NCI-H774 (cell line): ENCODE measurements around the gene MRNIP.
A peak's percentile ranks its signal among the peaks of the same experiment; 100 is the strongest.

Experiments used
- DNase-seq: peaks from one replicate; lab custom pipeline; 2025; lab: John Stamatoyannopoulos, UW

Gene MRNIP

DNA sequence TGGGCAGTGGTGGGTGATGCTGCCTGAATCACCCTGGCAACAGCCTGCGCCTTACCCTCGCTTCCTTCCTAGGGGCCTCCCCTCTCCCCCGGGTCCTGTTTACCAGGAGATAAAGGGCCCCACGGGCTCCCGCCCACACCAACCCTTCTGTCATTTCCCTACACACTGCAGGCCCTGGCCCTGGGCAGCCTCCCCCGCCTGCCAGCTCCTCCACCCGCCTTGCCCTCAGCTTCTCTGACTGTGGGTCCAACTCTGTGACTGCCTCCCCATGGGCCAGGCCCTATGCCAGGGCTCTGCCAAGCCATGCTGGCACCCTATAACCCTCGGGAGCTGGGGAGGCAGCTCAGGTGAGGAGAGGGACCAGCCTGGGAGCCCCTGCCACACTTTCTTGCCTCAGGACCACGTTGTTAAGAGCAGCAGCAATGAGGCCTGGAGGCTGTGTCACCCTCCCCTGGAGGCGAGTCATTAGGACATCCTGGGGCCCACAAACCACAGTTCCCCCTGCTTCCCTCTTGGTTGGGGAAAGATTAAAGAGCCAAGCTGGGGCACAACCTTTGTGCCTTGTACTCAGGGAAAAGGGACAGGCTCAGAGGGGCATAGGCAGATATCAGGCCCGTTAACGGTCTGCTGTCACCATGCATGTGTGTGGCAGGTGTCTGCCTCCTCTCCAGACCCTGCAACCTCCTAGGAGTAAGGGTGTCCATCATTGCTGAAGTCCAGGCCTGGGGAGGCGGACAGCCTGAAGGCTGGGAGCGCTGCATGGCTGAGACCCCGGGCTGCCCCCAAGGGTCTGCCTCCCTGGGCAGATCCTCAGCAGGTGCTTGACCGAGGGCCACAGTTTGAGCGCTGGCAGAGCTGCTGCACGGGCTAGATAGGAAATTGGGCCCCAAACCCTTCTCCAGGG lies 54.7 kb downstream of the MRNIP start:
- no peak for DNase-seq

DNA sequence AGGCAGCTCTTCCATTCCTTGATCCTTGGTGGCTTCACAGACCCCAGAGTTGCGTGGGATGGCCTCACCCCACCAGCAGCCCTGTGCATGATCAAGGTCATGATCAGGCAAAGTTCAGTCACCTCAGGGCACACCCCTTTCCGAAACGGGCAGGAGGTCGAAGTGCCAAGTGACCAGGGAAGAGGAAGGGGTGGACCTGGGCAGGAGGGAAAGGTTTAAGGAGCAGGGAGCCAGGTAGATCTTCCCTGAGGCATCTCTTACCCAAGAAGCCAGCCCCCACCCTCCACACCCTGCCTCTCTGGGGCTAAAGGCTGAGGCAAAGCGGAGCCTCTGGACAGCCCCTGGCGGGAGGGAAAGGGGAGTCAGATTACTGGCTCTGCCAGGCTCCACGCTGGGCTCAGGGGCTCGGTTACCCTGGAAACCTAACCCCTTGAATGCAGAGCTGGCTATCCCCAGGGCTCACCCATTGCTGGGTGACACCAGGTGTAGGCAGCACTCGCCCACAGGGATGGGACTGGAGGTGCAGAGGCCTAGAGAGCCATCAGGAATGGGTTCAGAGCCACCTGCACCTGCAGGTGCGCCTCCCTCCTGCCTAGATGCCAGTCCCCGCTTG lies 55.6 kb downstream of the MRNIP start:
- no peak for DNase-seq

DNA sequence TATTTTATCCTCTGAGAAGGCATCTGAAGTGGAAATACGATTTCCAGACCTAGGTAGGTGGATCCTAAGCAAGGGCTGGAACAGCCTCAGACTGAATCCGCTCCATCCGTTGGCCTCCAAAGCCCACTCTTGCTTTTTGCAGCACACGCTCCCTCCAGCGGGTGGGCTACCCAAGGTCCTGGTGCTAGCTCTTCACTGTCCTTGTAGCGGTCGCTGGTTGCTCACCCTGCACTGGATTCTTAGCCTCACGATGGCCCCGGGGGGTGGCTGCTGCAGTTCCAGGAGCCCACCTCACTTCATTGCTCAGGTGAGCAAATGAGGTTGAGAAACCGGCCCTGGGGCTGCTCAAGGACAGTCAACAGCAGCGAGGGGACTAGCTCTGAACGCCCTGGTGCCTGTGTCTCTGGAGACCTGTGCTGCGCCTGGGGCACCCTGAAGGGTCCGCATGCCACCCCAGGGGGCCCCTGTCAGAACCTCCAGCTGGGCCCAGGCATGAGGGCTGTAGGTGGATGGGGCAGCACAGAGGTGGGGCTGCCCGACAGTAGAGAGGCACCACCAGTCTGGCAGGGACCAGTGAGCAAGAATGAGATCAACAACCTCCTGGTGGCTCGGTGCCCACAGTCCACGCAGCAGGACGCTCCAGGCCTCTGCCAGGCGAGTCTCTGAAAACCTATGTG lies 56.3 kb downstream of the MRNIP start:
- DNase-seq: no peak

DNA sequence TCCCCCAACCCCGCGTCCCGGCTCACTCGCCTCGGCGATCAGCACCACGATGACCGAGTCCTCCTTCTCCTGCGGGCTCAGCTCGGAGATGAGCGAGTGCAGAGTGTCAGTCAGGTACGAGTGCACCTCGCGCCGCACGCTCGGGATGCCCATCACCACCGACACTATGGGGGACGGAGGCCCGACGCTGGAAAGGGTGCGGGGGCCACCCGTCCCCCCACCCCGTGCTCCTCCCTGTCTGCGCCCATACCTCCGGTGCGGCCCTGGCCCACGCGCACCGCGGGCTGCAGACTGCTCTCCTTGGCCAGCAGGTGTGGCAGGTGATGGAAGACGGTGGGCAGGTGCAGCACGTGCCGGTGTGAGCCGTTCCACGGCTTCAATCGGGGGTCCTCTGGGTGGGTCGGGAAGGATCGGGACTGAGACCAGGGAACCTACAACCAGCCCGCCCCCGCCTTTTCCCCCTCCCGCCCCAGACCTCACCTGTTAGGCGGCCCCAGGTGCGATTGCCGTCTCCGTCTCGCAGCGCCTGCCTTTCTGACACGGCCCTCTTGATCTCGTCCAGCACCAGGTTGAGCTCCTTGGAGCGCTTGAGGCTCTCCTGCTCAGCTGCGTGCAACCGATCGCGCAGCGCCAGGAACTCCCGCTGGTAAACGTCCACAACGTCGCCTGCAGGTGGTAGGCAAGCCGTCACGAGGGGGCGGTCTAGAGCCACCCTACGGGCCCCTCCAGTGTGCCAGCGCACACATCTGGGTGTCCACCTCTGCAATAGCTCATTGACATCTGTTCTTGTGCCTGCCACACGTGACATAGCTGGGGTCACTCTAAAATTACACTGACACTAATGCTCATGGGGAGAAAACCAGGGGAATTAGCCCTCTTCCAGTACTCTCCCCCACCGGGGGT lies 57.1 kb downstream of the MRNIP start:
- no peak for DNase-seq

DNA sequence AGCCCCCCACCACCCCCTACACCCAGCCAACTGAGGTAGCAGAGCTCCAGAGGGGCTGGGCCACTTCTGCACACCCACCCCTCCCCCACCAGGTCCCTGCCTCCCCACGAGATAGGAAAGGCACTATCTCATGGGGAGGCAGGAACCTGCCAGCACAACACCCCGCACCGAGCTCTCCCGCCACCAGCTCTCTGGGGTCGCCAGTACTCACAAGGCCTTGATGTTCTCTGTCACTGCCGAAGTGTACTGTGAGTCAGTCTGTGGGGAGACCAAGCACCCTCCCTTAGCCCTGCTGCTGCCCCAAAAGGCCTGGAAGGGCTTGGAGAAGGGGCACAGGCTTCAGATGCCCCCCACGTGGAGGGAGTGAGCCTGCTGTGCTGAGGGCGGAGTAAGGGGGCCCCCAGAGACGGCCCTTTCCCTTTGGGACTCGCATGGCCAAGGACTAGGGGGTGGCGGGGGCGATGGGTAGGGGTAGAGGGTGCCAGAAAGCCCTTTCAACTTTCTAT lies 57.9 kb downstream of the MRNIP start:
- DNase-seq: no peak

DNA sequence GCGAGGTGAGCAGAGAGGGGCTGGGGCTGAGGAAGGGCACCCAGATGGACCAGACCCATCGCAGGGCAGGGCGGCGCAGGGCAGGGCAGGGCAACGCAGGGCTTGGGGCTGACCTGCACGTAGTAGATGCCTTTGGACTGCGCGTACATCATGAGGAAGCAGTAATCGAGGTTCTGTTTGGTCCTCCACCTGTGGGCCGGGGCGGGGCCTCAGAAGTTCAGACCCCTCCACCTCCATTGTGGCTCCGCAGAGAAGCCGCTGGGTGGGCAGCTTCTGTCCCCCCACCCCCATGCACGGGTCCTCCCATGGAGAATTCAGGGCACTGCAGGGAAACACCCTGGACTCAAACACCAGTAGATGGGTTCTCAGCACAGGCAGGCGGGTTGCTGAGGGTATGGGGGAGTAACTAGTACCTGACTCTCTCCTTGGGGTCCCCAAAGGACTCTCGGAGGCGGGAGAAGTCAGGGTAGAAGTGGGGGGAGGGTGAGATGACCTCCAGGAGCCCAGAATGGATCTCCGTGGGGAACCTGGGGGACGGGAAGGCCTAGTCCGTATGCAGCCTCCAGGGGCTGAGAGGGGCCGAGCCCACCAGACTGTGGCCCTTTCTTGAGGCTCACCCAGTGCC lies 58.4 kb downstream of the MRNIP start:
- DNase-seq: no peak

DNA sequence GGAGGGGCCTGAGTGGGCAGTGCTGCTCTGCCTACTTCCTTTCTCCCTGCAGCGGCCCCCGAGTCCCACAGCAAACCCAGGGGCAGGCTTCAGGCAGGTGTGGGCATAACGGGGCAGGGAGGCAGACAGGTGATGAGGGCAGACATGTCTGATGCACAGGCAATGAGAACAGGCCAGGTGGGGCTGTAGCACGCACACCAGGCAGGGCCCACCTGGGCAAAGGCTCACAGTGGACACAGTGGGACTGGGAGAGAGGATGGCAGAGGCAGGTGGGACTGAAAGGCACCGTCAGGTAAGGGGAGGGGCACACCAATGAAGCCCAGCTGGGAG lies 59.0 kb downstream of the MRNIP start:
- no peak for DNase-seq

DNA sequence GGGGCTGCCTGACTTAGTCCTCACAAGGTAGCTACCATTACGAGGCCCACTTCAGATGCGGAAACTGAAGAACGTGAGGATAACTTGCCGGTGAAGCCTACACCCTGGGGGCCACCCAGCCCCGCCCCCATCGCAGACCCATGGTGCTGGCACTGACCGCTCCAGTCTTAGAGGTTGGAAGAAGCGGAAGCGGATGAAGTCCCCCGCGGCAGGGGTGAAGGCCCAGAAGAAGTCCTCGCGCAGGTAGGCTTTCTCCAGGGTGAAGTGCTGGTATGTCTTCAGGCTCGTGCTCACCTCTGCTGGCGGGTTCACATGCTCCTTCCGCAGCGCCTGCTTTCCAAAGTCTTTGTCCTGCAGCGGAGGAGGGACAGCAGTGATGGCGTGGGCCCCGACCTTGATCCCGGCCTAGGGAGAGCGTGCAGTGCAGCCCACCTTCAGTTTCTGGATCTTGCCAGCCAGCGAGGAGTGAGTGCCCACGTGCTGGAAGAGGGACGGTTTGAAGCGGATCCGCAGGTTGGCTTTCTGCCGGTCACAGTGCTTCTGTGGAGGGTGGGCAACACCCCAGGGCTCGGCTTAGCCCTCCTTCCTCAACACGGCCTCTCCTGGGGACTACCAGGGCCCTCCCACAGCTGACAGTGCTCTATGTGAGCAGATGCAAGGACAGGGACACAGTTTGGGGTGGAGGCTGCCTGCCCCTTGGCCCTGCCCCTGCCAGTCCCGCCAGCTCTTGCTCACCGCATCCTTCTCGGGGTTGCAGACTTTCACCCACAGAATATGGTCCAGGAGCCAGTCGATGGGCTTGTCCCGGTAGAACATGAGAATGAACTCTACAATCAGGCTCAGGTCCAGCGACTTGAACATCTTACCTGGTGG lies 59.6 kb downstream of the MRNIP start:
- no peak for DNase-seq

DNA sequence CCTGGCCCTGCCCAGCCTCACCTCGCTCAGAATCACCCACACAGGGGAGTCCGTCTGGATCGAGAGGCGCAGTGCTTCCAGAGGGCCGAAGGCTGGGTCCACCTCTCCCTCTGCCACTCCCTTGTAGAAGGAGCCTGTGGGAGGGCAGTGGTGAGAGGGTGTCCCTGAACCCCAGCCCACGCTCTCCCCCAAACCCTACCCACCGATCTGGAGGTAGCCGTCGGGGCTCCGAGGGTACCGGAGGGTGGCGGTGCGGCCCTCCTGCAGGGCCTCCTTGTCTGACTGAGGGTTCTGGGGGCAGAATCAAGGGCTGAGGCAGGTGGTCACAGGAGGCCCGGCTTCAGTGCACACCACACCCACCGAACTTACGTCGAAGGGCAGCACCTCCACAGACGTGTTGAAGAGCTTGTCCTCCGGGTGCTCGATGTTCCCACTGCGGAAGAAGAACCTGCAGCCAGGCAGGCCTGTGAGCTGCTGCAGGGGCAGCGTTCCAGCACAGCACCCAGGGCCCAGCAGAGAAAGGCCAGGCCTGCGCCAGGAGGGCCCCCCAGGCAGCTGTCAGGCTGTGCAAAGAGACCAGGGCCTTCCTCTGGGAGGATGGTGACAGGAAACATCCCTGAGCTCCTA lies 60.4 kb downstream of the MRNIP start:
- DNase-seq: no peak

DNA sequence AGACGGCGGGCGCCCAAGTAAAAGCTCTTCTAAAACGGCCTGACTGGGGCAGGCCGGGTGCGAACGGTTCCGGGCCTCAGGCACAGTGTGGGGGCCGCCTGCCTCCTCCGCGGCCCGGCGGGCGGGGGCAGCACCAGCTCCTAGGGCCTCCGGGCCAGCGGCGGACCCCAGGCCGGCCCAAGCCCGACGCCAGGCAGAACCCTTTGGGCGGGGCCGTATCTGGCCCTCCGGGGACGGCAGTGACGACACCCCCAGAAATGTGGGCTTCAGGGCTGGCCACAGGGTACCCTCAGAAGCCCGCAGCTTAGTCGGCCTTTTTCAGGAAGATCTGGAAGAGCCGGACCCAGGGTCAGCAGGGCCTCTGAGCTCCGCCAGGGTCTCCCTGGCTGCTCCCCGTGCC lies 60.9 kb downstream of the MRNIP start:
- DNase-seq: no peak

DNA sequence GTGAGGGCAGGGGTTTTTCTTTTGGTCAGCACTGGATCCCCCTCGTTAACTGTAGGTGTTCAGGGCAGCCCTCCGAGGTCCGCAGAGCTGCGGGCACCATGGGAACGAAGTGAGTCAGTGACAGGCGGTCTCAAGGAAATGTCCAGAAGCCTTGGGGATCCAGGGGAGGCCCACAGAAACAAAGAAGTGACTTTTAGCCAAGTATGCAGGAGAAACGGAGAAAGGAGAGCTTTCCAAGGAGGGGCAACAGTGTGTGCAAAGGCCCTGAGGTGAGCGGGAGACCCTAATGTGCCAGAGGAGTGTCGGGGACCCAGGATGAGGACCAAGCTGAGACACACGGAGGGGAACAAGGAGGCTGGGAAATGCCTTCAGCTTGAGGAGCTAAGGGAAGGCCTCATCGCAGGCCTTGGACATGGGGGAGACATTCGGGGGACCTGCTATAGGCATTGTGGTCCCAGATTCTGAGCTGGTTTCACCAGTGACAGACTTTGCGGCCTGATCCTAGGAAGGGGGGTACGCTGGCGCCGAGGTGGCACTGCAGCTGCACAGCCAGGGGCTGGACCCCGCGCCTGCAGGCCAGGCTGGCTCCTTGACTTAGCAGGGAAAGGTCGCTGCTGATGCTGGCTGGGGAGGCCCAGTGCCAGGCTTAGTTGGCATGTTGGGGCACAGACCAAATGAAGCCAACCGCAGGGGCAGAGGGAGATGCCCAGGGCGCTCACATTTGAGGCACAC lies 61.6 kb downstream of the MRNIP start:
- DNase-seq: no peak

DNA sequence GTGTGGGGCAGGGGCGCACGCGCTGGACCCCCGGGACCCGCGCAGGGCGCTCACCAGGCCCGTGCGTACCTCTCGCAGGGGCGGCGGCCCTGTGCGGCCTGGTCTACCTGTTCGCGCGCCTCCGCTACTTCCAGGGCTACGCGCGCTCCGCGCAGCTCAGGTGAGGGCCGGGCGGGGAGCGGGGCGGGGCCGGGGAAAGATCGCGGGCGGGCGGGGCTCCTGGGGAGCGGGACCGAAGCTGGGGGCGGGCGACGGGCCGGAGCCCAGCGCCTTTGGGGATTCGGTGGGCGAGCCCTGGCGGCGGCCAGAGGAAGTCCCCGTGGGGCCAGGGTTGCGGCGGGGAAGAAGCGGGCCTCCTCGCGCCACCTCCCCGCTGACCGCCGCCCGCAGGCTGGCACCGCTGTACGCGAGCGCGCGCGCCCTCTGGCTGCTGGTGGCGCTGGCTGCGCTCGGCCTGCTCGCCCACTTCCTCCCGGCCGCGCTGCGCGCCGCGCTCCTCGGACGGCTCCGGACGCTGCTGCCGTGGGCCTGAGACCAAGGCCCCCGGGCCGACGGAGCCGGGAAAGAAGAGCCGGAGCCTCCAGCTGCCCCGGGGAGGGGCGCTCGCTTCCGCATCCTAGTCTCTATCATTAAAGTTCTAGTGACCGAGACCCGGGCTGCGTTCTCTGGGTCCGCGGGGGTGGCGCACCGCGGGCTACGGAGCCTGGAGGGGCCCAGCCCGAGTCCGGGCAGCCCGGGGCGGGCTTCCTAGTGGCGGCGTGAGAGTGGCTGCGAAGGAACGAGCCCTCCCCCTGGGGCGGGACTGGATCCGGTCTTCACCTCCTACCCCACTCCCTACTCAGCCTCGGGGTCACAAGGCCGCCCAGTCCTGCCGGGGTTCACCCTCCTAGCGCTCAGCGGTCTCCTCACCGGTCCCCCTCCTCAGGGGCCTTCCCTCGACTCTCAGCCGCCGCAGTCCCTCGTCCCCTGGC lies 62.5 kb downstream of the MRNIP start:
- peak; percentile 79 for DNase-seq

DNA sequence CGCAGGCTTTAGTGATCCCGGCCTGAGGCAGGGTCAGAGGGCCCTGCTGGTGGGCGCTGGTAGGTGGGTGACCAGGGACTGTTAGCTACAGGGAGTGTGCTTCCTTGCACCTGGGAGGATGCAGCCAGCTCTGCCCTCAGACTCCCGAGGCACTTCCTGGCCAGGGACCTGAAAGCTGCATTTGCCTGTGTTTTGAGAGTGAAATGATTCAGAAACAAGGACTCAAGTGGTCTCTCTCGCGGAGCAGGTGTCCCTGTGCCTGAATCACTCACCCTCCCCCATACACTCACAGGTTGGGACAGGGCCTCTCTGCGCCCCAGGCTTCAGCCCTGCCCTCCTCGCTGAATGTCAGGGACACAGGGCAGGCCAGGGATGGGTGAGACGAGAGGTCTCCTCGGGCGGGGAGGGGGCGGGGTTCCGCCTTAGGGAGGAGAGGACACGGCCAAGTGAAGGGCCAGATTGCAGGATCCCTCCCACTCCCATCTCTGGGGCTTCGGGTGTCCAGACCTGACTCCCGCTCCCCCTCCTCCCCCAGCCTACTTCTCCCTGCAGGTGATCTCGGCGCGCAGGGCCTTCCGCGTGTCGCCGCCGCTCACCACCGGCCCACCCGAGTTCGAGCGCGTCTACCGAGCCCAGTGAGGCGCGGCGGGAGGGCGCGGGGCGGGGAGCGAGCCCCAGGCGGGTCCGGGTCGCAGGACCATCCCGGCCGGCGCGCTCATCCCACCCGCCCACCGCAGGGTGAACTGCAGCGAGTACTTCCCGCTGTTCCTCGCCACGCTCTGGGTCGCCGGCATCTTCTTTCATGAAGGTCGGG lies 63.4 kb downstream of the MRNIP start:
- DNase-seq: peak; percentile 56

DNA sequence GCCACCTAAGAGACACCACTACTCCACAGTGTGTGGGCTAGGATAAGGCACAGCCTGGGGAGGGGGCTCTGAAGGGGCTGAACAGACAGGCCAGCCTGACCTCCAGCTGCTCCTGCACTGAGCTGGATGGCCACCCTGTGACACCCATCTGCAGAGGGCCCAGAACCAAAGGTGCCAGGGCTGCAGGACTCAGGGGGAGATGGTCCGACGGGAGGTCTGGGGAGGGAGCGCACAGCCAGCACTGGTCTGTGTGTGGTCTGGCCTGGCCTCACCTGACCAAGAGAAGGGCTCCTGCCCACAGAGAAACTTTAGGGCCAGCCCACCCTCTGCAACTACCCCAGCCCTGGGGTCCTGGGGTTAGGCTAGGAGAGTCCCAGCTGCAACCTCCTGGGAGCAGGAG lies 64.0 kb downstream of the MRNIP start:
- no peak for DNase-seq

DNA sequence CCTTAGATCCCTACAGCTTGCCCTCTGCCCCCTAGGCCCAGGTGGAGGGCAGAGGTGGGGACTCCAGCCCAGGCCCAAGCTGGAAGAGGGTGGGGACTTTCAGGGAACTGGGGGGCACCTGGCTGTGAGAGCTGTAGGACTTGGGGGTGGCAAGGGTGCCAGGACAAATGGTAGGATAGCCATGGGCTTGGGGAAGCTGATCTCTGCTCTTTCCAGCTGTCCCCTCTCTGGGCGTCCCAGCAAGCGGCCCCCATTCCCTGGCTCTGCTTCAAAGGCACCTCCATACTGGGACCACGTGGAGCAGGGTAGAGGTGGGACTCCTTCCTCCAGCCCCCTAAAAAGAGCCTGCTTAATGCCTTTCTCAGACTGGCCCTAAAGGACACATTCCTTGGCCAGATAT lies 64.4 kb downstream of the MRNIP start:
- DNase-seq: no peak

DNA sequence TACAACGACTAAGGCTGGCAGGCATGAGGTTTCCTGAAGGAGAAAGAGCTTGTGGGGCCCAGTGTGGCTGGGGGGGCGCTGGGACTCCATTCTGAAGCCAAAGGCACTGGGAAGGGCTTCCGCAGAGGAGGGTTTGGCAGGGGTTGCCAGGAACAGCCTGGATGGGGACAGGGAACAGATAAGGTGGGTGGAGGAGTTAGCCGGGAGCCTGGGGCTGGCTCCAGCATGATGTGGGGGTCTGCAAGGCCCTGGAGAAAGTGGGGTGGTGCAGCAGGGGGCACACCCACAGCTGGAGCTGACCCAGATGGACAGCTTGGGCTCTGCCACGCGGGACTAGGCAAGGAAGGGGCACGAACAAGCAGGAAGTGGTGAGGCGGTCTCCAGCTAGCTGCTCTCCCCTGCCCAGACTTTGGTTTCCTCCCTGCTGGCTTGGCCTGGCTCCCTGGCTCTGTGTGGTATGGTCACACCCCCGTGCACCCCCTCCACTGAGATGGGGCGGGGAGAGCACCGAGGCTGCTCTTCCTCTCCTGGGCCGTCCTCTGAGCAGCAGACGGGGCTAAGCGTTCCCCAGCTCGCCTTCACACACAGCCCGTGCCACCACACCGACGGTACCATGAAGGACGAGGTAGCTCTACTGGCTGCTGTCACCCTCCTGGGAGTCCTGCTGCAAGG lies 65.0 kb downstream of the MRNIP start, which contains the start of gene LTC4S:
Gene LTC4S (plus strand): TSS at position 519 of the 672 bp plus-strand sequence. CDS start 95 bp downstream, at position 614.
- no peak for DNase-seq
